Measurements from ENCODE around the gene ACVR2B. TPM values are rescaled to one million over a fixed set of nuclear protein-coding genes. Genes with fewer than 3 reads are reported as not detected.
"Not testable (repeated sequence)": the region's sequence is repeated elsewhere in the genome, so short reads cannot be mapped to it uniquely, and the experiment has no call there.

The ACVR2B gene
- total RNA-seq, 1 donor from 2014 or later = 56.7 TPM

DNA sequence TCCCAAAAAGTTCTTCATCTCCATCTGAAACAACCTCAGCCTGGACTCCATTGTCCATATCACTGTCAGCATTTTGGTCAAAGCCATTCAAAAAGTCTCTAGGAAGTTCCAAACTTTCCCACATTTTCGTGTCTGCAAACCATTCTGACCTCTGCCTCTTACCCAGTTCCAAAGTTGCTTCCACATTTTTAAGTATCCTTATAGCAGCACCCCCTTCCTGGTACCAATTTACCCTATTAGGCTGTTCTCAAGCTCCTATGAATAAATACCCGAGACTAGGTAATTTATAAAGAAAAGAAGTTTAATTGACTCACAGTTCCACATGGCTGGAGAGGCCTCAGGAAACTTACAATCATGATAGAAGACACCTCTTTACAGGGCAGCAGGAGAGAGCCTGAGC is 20.0 kb upstream of the ACVR2B start:
- not testable (repeated sequence) for H3K4me3 Mint-ChIP-seq (ENCODE audit: unreplicated experiment); H3K27me3 Mint-ChIP-seq (ENCODE audit: unreplicated experiment); H3K4me1 Mint-ChIP-seq (ENCODE audit: unreplicated experiment); H3K27ac Mint-ChIP-seq (ENCODE audit: unreplicated experiment); DNase-seq (ENCODE audit: low spot score)
- Mint-ChIP-seq H3K36me3 (ENCODE audit: low read depth, unreplicated experiment) (peaks cover 24% of the 10 kb centered on the region), H3K9me3 (ENCODE audit: unreplicated experiment) (peaks cover 38% of the 10 kb centered on the region)

DNA sequence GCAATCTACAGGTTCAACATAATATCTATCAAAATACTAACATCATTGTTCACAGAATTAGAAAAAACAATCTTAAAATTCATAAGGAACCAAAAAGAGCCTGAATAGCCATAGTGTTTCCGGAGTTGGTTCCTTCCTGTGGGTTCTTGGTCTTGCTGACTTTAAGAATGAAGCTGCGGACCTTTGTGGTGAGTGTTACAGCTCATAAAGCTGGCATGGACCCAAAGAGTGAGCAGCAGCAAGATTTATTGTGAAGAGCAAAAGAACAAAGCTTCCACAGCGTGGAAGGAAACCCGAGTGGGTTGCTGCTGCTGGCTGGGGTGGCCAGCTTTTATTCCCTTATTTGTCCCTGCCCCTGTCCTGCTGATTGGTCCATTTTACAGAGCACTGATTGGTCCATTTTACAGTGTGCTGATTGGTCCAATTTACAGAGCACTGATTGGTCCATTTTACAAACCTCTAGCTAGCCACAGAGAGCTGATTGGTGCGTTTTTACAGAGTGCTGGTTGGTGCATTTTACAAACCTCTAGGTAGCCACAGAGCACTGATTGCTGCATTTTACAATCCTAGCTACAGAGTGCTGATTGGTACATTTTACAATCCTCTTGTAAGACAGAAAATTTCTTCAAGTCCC is 15.1 kb upstream of the ACVR2B start:
- not testable (repeated sequence) for H3K27ac Mint-ChIP-seq (ENCODE audit: unreplicated experiment); H3K4me1 Mint-ChIP-seq (ENCODE audit: unreplicated experiment); DNase-seq (ENCODE audit: low spot score); H3K36me3 Mint-ChIP-seq (ENCODE audit: low read depth, unreplicated experiment); H3K4me3 Mint-ChIP-seq (ENCODE audit: unreplicated experiment); H3K27me3 Mint-ChIP-seq (ENCODE audit: unreplicated experiment)
- peaks cover 16% of the 10 kb centered on the region for H3K9me3 Mint-ChIP-seq (ENCODE audit: unreplicated experiment)

DNA sequence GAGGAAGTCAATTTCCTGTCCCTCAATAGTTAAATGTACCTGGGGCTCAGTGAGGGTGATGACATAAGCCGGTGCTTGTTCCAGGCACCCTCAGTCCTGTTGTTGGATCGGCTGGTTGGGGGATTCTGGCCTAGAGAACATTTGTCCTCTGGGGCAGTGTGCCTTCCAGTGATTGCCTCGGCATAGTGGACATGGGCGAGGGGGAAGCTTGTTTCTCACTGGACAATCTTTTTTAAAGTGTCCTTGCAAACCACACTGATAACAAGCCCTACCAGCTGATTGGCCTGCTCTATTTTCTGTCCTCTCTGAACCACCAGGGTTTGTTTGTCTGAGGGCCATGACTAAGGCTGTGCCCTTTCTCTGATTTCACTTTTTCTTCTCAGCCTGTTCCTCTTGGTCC is 10.5 kb upstream of the ACVR2B start:
- not testable (repeated sequence) for H3K36me3 Mint-ChIP-seq (ENCODE audit: low read depth, unreplicated experiment); H3K4me3 Mint-ChIP-seq (ENCODE audit: unreplicated experiment); H3K27me3 Mint-ChIP-seq (ENCODE audit: unreplicated experiment); H3K9me3 Mint-ChIP-seq (ENCODE audit: unreplicated experiment); DNase-seq (ENCODE audit: low spot score); H3K27ac Mint-ChIP-seq (ENCODE audit: unreplicated experiment); H3K4me1 Mint-ChIP-seq (ENCODE audit: unreplicated experiment)

DNA sequence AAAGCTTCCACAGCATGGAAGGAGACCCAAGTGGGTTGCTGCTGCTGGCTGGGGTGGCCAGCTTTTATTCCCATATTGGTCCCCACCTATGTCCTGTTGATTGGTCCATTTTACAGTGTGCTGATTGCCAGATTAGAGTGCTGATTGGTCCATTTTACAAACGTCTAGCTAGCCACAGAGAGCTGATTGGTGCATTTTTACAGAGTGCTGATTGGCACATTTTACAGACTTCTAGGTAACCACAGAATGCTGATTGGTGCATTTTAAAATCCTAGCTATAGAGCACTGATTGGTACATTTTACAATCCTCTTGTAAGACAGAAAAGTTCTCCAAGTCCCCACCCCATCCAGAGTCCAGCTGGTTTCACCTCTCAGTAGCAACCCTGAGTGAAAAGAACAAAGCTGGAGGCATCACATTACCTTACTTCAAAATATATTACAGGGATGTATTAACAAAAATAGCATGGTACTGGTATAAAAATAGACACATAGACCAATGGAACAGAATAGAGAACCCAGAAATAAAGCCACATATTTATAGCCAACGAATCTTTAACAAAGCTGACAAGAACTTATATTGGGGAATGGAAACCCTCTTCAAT is 7.5 kb upstream of the ACVR2B start:
- no peak overlapping the region for H3K27ac Mint-ChIP-seq (ENCODE audit: unreplicated experiment)
- H3K4me3 Mint-ChIP-seq (ENCODE audit: unreplicated experiment) = no peak overlapping the region
- DNase-seq (ENCODE audit: low spot score) = no peak
- TF ChIP-seq, protein P1, sequence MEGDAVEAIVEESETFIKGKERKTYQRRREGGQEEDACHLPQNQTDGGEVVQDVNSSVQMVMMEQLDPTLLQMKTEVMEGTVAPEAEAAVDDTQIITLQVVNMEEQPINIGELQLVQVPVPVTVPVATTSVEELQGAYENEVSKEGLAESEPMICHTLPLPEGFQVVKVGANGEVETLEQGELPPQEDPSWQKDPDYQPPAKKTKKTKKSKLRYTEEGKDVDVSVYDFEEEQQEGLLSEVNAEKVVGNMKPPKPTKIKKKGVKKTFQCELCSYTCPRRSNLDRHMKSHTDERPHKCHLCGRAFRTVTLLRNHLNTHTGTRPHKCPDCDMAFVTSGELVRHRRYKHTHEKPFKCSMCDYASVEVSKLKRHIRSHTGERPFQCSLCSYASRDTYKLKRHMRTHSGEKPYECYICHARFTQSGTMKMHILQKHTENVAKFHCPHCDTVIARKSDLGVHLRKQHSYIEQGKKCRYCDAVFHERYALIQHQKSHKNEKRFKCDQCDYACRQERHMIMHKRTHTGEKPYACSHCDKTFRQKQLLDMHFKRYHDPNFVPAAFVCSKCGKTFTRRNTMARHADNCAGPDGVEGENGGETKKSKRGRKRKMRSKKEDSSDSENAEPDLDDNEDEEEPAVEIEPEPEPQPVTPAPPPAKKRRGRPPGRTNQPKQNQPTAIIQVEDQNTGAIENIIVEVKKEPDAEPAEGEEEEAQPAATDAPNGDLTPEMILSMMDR (IDR thresholded peaks at IDR 0.05; ENCODE audit: unreplicated experiment) = no peak
- no peaks in the 10 kb centered on the region for H3K4me1 Mint-ChIP-seq (ENCODE audit: unreplicated experiment)
- H3K36me3 Mint-ChIP-seq (ENCODE audit: low read depth, unreplicated experiment) = peaks cover 5% of the 10 kb centered on the region
- no peaks in the 10 kb centered on the region for H3K9me3 Mint-ChIP-seq (ENCODE audit: unreplicated experiment)
- H3K27me3 Mint-ChIP-seq (ENCODE audit: unreplicated experiment) = peaks cover 2% of the 10 kb centered on the region

DNA sequence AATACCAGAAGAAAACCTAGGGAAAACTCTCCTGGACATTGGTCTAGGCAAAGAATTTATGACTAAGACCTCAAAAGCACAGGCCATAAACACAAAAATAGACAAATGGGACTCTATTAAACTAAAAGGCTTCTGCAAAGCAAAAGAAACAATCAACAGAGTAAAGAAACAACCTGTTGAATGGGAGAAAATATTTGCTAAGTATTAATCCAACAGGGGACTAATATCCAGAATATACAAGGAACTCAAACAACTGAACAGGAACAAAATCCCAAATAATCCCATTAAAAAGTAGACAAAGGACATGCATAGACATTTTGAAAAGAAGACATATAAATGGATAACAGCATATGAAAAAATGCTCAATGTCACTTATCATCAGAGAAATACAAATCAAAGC is 6.9 kb upstream of the ACVR2B start:
- Mint-ChIP-seq H3K27ac (ENCODE audit: unreplicated experiment) (no peak overlapping the region), H3K27me3 (ENCODE audit: unreplicated experiment) (peaks cover 2% of the 10 kb centered on the region), H3K9me3 (ENCODE audit: unreplicated experiment) (no peaks in the 10 kb centered on the region), H3K4me3 (ENCODE audit: unreplicated experiment) (no peak overlapping the region), H3K4me1 (ENCODE audit: unreplicated experiment) (no peaks in the 10 kb centered on the region), H3K36me3 (ENCODE audit: low read depth, unreplicated experiment) (peaks cover 5% of the 10 kb centered on the region)
- no peak for DNase-seq (ENCODE audit: low spot score)
- TF ChIP-seq, protein P1 (IDR thresholded peaks at IDR 0.05; ENCODE audit: unreplicated experiment) = no peak

DNA sequence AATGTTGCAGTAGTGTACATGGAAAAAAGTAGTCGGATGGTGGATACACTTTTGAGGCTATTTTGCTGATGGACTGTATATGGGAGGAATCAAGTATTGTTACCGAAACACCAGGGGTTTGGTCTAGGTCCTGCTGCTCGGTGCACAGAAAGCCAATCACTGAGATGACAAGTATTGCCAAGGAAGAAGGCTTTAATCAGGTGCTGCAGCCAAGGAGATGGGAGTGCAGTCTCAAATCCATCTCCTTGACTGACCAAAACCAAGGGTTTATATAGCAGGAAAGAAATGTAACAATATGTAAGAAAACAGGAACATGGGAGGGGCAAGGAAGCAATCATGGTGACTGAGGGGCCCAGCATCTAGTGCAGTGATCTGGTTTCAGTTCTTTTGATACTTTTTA is 2.8 kb upstream of the ACVR2B start:
- Mint-ChIP-seq H3K9me3 (ENCODE audit: unreplicated experiment) (no peaks in the 10 kb centered on the region), H3K4me1 (ENCODE audit: unreplicated experiment) (peaks cover 11% of the 10 kb centered on the region)
- TF ChIP-seq, protein P1 (IDR thresholded peaks at IDR 0.05; ENCODE audit: unreplicated experiment) = no peak

More for the DNA sequence above, 2.8 kb upstream of the ACVR2B start:
- peak overlapping the region; percentile 66 for H3K4me3 Mint-ChIP-seq (ENCODE audit: unreplicated experiment)
- peaks cover 8% of the 10 kb centered on the region for H3K36me3 Mint-ChIP-seq (ENCODE audit: low read depth, unreplicated experiment)
- DNase-seq (ENCODE audit: low spot score) = no peak
- peaks cover 13% of the 10 kb centered on the region for H3K27me3 Mint-ChIP-seq (ENCODE audit: unreplicated experiment)
- H3K27ac Mint-ChIP-seq (ENCODE audit: unreplicated experiment) = peak overlapping the region; percentile 19
